Endothelial cell of umbilical vein (primary cell): ENCODE results near the gene EPS8L1. TPM values are rescaled to one million over a fixed set of nuclear protein-coding genes. Genes with fewer than 3 reads are reported as not detected.
"Not testable (repeated sequence)": the region's sequence is repeated elsewhere in the genome, so short reads cannot be mapped to it uniquely, and the experiment has no call there.

Source experiments
- BruUV-seq: library from RNA; stranded (reverse); fragments of 400-500 nt; replicated peaks from 2 replicates; lab custom pipeline; 2021; lab: Mats Ljungman, UMichigan
- CTCF ChIA-PET: fragments of 300-600, 350-600 bp; sonication (Branson Sonifier 250); formaldehyde crosslinking; loops from one replicate; lab custom pipeline; 2021; ENCODE audit warnings: antibody characterized with exemption, inconsistent platforms; lab: Charles Lee
- POLR2A ChIA-PET: fragments of 300-600, 350-600 bp; sonication (Branson Sonifier 250); formaldehyde crosslinking; loops from one replicate; lab custom pipeline; 2021; ENCODE audit warnings: antibody characterized with exemption, inconsistent platforms; lab: Charles Lee
- DNase-seq: peaks from one replicate; pipeline ENCODE4 v3.0.0-alpha.2; 2011; ENCODE audit warnings: low read depth, low spot score
- FAIRE-seq: peaks from 2 replicates; lab custom pipeline; 2011; peaks lifted over from hg19 to GRCh38; lab: Jason Lieb, UNC
- H2AFZ ChIP-seq: 2 replicates; pipeline ENCODE4 v1.6.0; 2012; ENCODE audit warnings: low read depth, low read length, control low read depth, inconsistent platforms
- H3K27ac ChIP-seq: 2 replicates; pipeline ENCODE4 v1.5.1; 2011; ENCODE audit warnings: low read depth, mild to moderate bottlenecking, control low read depth, low read length, moderate library complexity; ENCODE audit not compliant: insufficient read depth
- H3K27me3 ChIP-seq, 2 experiments: 2 replicates each; pipeline versions ENCODE4 v1.6.0 to v1.6.1; 2011; ENCODE audit warnings: low read length in 2 of 2, mixed read lengths in 1 of 2; ENCODE audit not compliant: control insufficient read depth in 2 of 2, insufficient read depth in 2 of 2
- H3K36me3 ChIP-seq, 2 experiments: 2 replicates in 1 of 2; 3 replicates in 1 of 2; pipeline ENCODE4 v1.5.1; 2011; ENCODE audit warnings: low read length in 2 of 2, mild to moderate bottlenecking in 1 of 2, moderate library complexity in 1 of 2; ENCODE audit not compliant: control insufficient read depth in 2 of 2, insufficient read depth in 2 of 2; ENCODE audit errors: extremely low read depth in 1 of 2
- H3K4me1 ChIP-seq: 3 replicates; pipeline ENCODE4 v1.5.1; 2011; ENCODE audit warnings: mild to moderate bottlenecking, low read length; ENCODE audit not compliant: control insufficient read depth, insufficient read depth; ENCODE audit errors: extremely low read depth
- H3K4me2 ChIP-seq: 2 replicates; pipeline ENCODE4 v1.6.1; 2011; ENCODE audit warnings: low read length, control low read depth, mixed read lengths; ENCODE audit not compliant: insufficient read depth
- H3K4me3 ChIP-seq, 3 experiments: fragments of 200-600 bp in 1 of 3; sonication (generic), shearing (Covaris generic) in 1 of 3; replicated peaks in 1 of 3; 2 replicates each; pipeline ENCODE4 v1.5.1; 2011 to 2016; ENCODE audit warnings: control low read depth in 3 of 3, low read length in 3 of 3, mild to moderate bottlenecking in 2 of 3, inconsistent platforms in 1 of 3, low read depth in 1 of 3, moderate library complexity in 1 of 3; ENCODE audit not compliant: insufficient read depth in 1 of 3
- H3K79me2 ChIP-seq: 2 replicates; pipeline ENCODE4 v1.6.0; 2012; ENCODE audit warnings: low read length, inconsistent platforms; ENCODE audit not compliant: control insufficient read depth, insufficient read depth
- H3K9ac ChIP-seq: replicated peaks from 2 replicates; pipeline ENCODE3; 2011; ENCODE audit warnings: low read length, control low read depth; ENCODE audit not compliant: insufficient read depth; ENCODE audit errors: extremely low read depth
- H3K9me1 ChIP-seq: replicated peaks from 3 replicates; pipeline ENCODE4 v1.6.0; 2011; ENCODE audit warnings: mild to moderate bottlenecking, low read length; ENCODE audit not compliant: control insufficient read depth, insufficient read depth; ENCODE audit errors: extremely low read depth
- H3K9me3 ChIP-seq: replicated peaks from 2 replicates; pipeline ENCODE4 v1.5.1; 2012; ENCODE audit warnings: low read length, inconsistent platforms; ENCODE audit not compliant: control insufficient read depth, insufficient read depth
- H4K20me1 ChIP-seq: replicated peaks from 2 replicates; pipeline ENCODE3; 2011; ENCODE audit warnings: mild to moderate bottlenecking, low read length; ENCODE audit not compliant: control insufficient read depth, insufficient read depth; ENCODE audit errors: extremely low read depth
- FOS ChIP-seq: IDR thresholded peaks from 2 replicates; pipeline ENCODE4 v1.6.1; 2011; ENCODE audit warnings: mild to moderate bottlenecking, low read length, moderate library complexity, borderline replicate concordance; ENCODE audit not compliant: insufficient read depth
- GATA2 ChIP-seq: IDR thresholded peaks from 2 replicates; pipeline ENCODE4 v1.7.0; 2011; ENCODE audit warnings: low read depth, mild to moderate bottlenecking, moderate library complexity, mixed read lengths, low read length; ENCODE audit not compliant: insufficient read length, insufficient read depth
- JUN ChIP-seq: IDR thresholded peaks from 2 replicates; pipeline ENCODE4 v1.6.1; 2011; ENCODE audit warnings: borderline replicate concordance, low read depth; ENCODE audit not compliant: insufficient read length, insufficient read depth
- MYC ChIP-seq: IDR thresholded peaks from one replicate; pipeline ENCODE4 v1.6.1; 2011; ENCODE audit warnings: mild to moderate bottlenecking, low read depth, low read length
- POLR2A ChIP-seq: IDR thresholded peaks from 2 replicates; pipeline ENCODE4 v1.6.1; 2012; ENCODE audit warnings: low read depth, mild to moderate bottlenecking, control low read depth, low read length
- POLR2AphosphoS5 ChIP-seq: IDR thresholded peaks from 2 replicates; pipeline ENCODE4 v1.6.1; 2012; ENCODE audit warnings: low read depth, mild to moderate bottlenecking, control low read depth, low read length, moderate library complexity; ENCODE audit not compliant: insufficient read depth
- dilution Hi-C: fragments of 300-500 bp; cut with MboI; formaldehyde crosslinking; loops from one replicate; pipeline ENCODE4 v1.15.0; 2019; ENCODE audit warnings: low sequenced_read_pairs; ENCODE audit not compliant: extremely low pct_ligation_motif_present
- intact Hi-C: fragments of 100-400 bp; cut with micrococcal nuclease; formaldehyde crosslinking; loops from one replicate; pipeline ENCODE4 v1.10.0; 2022
- polyA plus RNA-seq, 4 experiments: library from polyadenylated mRNA; depleted of rRNA in 3 of 4; stranded (reverse) in 3 of 4; unstranded in 1 of 4; fragments of >200 nt; gene quantifications; 2 replicates each; pipeline versions ENCODE4 v1.2.1 to v1.2.3, GENCODE V29; 2011 to 2012; ENCODE audit warnings: missing spikeins in 1 of 4
- total RNA-seq: library from RNA; stranded (reverse); gene quantifications from 2 replicates; pipeline ENCODE4 v1.2.3, GENCODE V29; 2021

Gene EPS8L1
- total and polyA plus RNA-seq, 2 donors (not counting 3 experiments of a cell fraction or from before 2014, with no cell fraction given): 15.9 to 28.9 TPM

- FAIRE-seq: no peak
- CTCF ChIA-PET: no interaction called here
Measured at GRCh38 chr19:55032170-55032800, 43.4 kb upstream of the EPS8L1 start.

GRCh38 chr19:55032976-55033643 is 42.6 kb upstream of the EPS8L1 start:
- H3K9me3 ChIP-seq, FAIRE-seq, POLR2A ChIA-PET, H4K20me1 ChIP-seq, DNase-seq, dilution Hi-C loops, H2AFZ ChIP-seq, H3K9ac ChIP-seq, H3K4me3 ChIP-seq, H3K9me1 ChIP-seq, H3K27me3 ChIP-seq, H3K36me3 ChIP-seq, H3K27ac ChIP-seq, H3K4me1 ChIP-seq, BruUV-seq, H3K4me2 ChIP-seq, H3K79me2 ChIP-seq, intact Hi-C loops, CTCF ChIA-PET: not testable (repeated sequence)

More at GRCh38 chr19:55032170-55032800, 43.4 kb upstream of the EPS8L1 start:
- Histone ChIP-seq H3K27me3 (no peaks in the 10 kb centered on the region), H3K4me2 (no peak overlapping the region), H3K27ac (no peak overlapping the region), H3K4me3 (no peak overlapping the region), H2AFZ (no peak overlapping the region), H3K9me3 (no peaks in the 10 kb centered on the region), H3K36me3 (no peaks in the 10 kb centered on the region), H4K20me1 (no peaks in the 10 kb centered on the region), H3K4me1 (no peaks in the 10 kb centered on the region), H3K9ac (no peak overlapping the region), H3K9me1 (no peaks in the 10 kb centered on the region), H3K79me2 (no peaks in the 10 kb centered on the region)
- no peak for DNase-seq
- no TSS peak for BruUV-seq
- dilution Hi-C loops: no loop called here
- POLR2A ChIA-PET: no interaction called here
- intact Hi-C loops: no loop called here
- TF ChIP-seq FOS (no peak), JUN (no peak), MYC (no peak), POLR2AphosphoS5 (no peak), POLR2A (no peak), GATA2 (no peak)
